GM15510 (cell line): ENCODE measurements around the gene SLC39A7.

Experiments
- POLR2A ChIP-seq: IDR thresholded peaks from 3 replicates; pipeline ENCODE4 v1.6.1; 2011; ENCODE audit warnings: borderline replicate concordance; ENCODE audit not compliant: insufficient read length; ENCODE audit errors: extremely low read depth

Gene SLC39A7

DNA sequence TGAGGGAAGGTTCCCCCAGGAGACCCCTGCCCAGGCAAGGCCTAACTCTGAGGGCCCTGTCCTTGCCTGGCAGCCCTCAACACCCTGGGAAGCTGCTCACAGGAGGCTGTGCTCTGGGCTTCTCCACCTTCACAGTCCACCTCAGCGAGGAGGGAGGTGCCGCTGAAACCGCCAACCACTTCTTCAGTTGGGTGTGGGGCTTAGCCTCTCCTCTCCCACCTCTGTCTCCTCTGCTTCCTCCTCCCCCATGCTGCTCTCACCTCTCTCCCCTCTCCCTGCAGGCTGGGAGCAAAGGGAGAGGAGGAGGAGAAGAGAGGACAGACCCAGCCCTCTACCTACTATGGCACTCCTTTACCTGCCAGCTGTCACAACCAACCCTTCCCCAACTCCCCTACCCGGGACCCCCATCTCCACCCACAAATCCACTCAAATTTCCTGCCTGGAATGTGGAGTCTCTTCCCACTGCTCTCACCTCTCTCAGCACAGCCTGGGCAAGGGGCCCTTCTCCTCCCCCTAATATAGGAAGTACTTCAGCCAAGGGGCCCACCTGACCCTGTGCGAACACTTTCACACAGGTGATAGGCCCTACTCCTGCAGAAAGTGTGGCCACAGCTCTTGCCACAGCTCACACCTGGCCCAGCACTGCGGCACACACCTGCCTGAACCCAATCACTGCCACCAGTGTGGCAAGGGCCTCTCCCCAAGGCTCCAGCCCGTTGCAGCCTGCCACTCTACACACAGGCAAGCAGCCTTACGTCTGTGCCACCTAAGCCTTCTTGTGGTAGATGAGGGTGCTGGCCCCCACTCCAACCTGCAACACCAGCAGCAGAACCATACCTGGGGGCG lies 14.8 kb downstream of the SLC39A7 start:
- no peak for TF ChIP-seq POLR2A

DNA sequence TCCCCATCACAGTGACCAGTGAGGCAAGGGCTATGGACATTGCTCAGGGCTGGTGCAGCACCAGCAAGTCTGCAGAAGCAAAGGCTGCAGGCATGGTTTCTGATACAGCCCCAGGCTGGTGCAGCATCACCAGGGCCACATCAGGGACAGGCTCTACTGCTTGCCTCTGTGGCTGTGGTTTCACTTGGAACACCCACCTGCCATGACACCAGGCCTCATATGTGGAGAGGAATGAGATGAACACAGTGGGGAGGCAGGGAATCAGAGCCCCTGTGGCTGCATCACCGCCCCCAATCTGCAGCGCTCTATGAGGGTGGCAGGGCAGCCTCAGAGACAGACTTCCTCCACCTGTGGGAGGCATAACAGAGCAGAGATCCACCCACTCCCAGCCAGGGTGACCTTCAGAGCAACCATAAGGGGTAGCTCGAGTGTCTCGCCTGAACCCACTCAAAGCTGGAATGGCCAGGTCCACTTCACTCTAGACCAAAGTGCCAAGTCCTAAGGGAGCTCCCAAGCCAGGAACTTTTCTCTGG lies 15.5 kb downstream of the SLC39A7 start:
- TF ChIP-seq POLR2A, result no peak

DNA sequence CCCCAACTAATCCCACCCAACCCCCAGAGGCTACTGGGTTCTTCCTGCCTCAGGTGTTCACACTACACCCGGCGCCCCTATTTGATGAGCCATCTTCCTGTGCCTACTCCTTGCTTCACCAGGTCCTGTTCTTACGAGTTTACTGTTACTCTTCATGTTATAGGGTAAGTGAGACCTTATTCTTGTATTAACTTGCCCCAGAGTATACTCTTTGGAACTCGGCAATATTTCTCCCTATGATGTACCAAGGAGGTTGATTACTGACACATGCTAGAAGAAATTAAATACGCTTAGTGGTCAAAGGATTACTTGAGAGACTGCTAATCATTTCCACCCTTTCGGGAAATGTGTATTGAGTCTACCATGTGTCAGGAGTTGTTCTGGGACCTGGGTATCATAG lies 16.6 kb downstream of the SLC39A7 start:
- TF ChIP-seq POLR2A, result no peak

DNA sequence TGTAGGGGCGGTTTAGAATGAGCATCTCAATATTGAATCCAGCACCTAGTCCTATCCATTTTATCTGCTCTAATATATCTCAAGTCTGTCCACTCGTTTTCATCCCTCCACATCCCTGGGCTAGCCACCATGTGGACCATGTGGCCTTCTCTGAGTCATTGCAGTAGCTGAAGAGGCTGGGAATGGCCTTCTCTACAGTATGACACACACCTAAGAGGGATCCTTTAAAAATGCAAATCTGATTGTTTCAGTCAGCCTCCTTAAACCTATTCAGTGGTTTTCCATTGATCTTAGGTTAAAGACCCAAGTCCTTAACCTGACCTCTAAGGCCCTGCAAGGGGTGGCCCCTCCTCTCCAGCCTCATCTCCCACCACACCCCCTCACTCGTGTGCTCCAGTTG lies 17.0 kb downstream of the SLC39A7 start:
- TF ChIP-seq POLR2A, result no peak

DNA sequence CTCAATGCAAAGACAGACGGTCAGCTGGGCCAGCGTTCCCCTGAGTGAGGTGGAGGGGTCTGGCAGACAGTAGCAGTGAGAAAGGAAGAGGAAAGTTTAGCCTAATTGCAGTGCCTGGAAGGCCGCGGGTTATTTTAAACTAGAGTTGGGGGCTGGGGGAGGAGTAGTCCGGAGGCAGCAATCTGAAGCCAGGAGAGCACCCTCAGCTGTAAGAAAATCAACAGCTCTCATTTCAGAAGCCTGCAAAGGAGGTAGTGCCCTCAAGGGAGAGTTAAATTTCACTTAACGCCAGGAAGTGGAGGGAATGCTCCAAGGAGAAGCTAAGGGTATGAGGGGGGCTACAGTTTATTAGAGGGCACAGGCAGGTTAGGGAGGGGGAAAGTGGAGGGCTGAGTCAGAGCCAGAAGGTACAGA lies 34.6 kb downstream of the SLC39A7 start:
- TF ChIP-seq POLR2A, result no peak

DNA sequence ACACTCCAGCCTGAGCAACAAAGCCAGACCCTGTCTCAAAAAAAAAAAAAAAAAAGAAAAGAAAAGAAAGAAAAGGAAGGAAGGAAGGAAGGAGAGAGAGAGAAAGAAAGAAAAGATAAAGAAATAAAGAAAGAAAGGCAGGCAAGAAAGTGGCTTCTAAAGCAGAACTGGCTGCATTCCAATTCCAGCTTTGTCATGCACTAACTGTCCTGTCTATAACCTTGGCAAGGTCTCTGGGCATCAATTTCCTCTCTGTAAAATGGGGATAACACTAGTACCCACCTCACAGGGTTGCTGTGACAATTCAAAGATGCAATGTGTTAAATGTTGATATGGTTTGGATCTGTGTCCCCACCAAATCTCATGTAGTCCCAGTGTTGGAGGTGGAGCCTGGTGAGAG lies 35.7 kb downstream of the SLC39A7 start:
- no peak for TF ChIP-seq POLR2A

DNA sequence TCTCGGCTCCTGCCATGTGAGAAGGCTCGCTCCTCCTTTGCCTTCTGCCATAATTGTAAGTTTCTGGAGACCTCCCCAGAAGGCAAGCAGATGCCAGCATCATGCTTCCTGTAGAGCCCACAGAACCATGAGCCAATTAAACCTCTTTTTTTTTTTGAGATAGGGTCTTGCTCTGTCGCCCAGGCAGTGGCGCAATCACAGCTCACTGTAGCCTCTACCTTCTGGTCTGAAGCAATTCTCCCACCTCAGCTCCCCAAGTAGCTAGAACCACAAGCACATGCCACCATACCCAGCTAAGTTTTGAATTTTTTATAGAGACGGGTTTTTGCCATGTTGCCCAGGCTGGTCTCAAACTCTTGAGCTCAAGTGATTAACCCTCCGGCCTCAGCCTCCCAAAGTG lies 36.2 kb downstream of the SLC39A7 start:
- no peak for TF ChIP-seq POLR2A

DNA sequence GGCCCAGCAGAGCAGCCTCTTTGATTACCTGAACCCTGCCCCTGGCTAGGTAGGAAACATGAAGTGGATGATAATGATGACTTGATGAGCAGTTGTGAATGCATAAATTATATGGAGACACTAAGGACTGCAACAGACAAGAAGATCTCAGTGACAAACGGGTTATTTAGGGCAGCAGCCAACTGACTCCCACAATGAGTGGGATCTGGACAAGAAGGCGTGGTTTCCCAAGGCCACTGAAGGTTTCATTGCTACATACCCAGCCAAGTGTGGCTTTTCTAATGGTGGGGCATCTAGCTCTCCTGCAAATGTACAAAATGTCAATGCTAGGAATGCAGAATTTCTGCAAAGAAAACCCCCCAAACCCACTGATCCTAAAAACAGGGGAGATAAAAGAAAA lies 37.1 kb downstream of the SLC39A7 start:
- TF ChIP-seq POLR2A, result no peak

DNA sequence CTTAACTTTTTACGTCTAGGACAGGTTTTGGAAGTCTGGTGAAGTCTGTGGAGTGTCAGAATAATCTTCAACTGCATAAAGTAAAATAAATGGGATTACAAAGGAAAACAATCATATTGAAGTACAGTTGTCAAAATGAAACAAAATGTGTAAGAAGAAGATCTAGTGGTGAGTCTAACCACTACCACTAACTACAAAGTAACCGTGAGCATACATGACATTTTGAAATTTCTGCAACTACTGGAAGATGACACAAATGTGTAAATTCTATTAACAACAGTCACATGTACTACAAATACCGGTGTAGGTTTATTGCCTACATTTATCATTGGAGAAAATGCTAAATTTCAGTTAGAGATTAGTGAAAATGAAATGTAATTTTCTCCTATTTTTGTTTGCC lies 41.3 kb downstream of the SLC39A7 start:
- no peak for TF ChIP-seq POLR2A

DNA sequence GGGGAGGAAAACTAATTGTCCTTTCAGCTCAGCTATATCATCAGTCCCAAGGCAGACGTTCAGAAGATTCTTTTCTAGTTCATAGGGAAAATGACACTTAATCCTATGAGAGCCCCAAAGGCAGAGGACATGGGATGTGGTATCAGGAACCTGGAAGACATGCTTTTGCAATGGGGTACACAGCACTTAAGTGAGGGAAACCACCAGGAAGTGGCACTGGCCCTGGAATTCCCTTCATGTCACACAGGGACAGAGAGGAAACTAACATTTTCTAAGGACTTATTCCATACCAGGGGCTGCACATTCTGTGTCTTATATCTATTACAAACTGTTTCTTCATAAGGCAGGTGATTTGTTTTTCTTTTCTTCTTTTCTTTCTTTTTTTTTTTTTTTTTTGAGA lies 42.8 kb downstream of the SLC39A7 start:
- TF ChIP-seq POLR2A, result no peak

DNA sequence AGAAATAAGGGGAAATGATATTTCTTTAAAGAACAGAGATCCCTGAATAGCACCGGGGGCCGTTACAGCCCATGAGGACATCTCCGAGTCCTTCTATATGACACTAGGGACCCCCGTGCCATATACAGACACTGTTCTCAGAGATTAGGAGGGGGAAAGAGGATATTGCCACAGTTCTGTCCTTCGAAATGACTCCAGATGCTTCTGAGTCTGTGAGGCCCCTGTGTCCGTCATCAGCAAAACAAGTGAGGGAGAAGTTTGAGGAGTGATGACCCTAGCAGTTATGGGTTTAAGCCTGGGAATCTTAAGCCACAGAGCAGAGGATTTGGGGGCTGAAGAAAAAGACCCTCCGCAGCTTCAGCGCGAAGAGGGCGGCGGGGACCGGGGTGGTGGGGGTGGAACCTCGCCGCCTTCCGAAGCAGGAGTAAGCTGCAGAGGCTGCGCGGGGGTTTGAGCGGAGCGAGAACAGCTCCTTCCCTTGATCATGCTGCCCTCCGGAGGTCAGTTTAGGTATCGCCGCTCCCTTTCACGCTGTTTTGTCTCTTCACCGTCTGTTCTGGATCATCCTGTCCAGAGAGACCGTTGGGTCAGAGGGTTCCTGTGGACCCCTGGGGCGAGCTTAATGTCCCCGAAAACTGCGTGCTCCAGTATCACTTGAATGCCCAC lies 47.4 kb downstream of the SLC39A7 start:
- TF ChIP-seq POLR2A, result no peak

DNA sequence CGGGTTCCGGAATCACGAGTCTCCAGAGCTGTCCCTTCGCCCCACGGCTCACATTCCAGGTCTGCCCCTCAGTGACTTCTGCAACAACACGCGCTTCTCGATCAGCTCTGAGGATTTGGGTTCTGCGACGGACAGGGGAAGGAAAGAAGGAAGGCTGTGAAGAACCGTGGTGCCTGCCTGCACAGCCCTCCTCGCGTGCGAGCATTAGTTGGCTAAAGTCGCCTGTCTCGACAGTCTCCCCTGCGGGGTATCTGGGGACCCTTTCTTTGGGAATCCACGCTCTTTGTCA lies 47.9 kb downstream of the SLC39A7 start:
- TF ChIP-seq POLR2A, result no peak

DNA sequence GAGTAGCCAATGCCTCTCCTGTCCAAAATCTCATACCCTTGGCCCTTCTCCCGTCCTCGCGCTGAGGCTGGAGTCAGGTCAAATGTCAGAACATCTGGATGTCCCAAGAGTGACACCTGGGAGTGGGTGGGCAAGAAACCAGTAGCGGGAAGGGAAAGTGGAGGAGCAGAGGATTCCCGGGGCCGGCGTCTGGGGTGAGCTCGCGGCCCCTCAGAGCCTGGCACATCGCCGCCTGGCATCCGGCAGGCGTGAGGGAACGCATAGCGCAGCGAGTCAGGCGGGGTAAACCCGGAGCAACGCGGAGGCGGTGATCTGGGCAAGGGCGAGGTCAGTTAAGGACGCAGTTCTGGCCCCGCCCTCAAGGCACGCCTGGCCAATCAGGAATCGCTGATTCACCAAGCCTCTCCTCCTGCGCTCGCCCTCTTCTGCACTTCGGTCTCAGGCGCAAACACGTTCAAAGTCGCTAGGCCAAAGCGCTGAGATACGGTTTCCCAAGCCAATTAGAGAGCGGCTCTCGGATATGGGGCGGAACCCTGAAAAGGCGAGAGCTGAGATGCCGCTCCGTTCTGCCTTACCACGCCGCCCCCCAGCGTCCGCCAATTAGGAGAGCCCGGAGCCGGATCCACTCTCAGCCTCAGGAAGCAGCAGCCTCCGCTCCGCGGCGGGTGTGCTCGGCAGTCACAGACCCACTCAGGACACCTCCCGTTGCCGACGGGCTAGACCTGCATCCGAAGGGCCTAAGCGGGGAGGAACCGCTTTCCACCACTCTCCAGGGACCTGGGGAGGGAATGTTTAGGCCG lies 48.5 kb downstream of the SLC39A7 start:
- peak; percentile 89 for TF ChIP-seq POLR2A

DNA sequence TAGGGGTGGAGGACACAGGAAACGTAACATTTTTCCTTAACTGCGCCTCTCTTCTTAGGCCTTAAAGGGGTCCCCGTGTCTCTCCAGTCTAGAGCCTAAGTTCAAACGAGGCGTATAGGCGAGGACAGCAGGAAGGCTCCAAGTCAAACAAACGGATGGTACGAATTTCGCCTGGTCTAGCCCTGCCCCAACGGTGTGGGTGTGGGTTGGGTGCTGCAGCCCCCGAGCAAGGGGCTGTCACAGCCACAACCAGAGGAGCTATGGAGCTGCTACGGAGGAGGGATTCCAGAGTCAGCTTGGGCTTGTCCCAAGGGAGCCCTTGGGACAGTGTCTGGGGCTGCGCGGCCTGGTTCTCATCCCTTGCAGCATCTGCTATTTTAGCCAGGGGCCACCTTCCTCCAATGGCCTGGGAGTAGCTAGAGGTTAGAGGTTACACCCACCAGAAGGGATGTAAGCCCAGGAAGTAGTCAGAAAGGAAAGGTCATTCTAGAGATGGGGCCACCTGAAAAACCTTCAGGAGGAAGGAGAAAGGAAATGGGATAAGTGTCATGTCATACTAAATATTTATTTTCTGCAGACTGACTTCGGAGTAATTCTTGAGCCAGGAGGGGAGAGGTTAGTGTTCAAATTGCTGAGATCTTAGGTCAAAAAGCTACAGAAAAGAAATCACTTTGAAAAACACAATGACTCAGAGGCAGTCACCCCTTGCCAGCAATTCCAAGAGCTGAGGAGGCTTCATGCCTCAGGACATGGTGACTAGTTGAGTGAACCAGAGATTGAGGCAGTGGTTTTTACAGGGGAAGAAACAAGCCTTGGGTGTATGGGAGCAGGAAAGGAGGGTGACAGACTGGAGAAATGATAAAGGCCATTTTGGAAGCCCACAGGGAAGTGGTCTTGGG lies 49.3 kb downstream of the SLC39A7 start:
- no peak for TF ChIP-seq POLR2A
